ENCODE results near the gene FGF14.

Gene FGF14

GRCh38 chr13:102374233-102374632 lies 27.6 kb downstream of the FGF14 start:
- H3K27ac ChIP-seq: no peak overlapping the region
- H3K4me1 ChIP-seq: no peaks in the 10 kb centered on the region
- H3K9me3 ChIP-seq (ENCODE audit: control insufficient read depth, low read length): no peaks in the 10 kb centered on the region
- H3K4me3 ChIP-seq (ENCODE audit: low read depth, low read length): no peak overlapping the region
- H3K9ac ChIP-seq: no peak overlapping the region
- H2AFZ ChIP-seq: no peak overlapping the region
- no peaks in the 10 kb centered on the region for H3K36me3 ChIP-seq (ENCODE audit: control insufficient read depth, insufficient read depth, low read length)
- no peaks in the 10 kb centered on the region for H3K79me2 ChIP-seq
- no peak for TF ChIP-seq CTCF (IDR thresholded peaks at IDR 0.05)
- H3K27me3 ChIP-seq (ENCODE audit: control insufficient read depth, insufficient read depth, low read length): no peaks in the 10 kb centered on the region
- H3K4me2 ChIP-seq (ENCODE audit: low read length): no peak overlapping the region

- Histone ChIP-seq H3K4me1 (no peaks in the 10 kb centered on the region), H3K27me3 (ENCODE audit: control insufficient read depth, insufficient read depth, low read length) (no peaks in the 10 kb centered on the region), H3K9ac (no peak overlapping the region), H3K27ac (no peak overlapping the region), H3K79me2 (no peaks in the 10 kb centered on the region), H3K9me3 (ENCODE audit: control insufficient read depth, low read length) (no peaks in the 10 kb centered on the region), H3K4me2 (ENCODE audit: low read length) (no peak overlapping the region), H3K36me3 (ENCODE audit: control insufficient read depth, insufficient read depth, low read length) (no peaks in the 10 kb centered on the region), H2AFZ (no peak overlapping the region), H3K4me3 (ENCODE audit: low read depth, low read length) (no peak overlapping the region)
- TF ChIP-seq CTCF (IDR thresholded peaks at IDR 0.05): no peak
Observed at GRCh38 chr13:102373221-102373620, 28.6 kb downstream of the FGF14 start.

GRCh38 chr13:102369302-102369701 lies 32.5 kb downstream of the FGF14 start:
- no peaks in the 10 kb centered on the region for H3K79me2 ChIP-seq
- no peak overlapping the region for H3K27ac ChIP-seq
- no peak overlapping the region for H2AFZ ChIP-seq
- no peaks in the 10 kb centered on the region for H3K4me1 ChIP-seq
- no peak for TF ChIP-seq CTCF (IDR thresholded peaks at IDR 0.05)
- no peak overlapping the region for H3K9ac ChIP-seq
- no peaks in the 10 kb centered on the region for H3K27me3 ChIP-seq (ENCODE audit: control insufficient read depth, insufficient read depth, low read length)
- H3K9me3 ChIP-seq (ENCODE audit: control insufficient read depth, low read length): no peaks in the 10 kb centered on the region
- H3K36me3 ChIP-seq (ENCODE audit: control insufficient read depth, insufficient read depth, low read length): no peaks in the 10 kb centered on the region
- H3K4me2 ChIP-seq (ENCODE audit: low read length): no peak overlapping the region
- no peak overlapping the region for H3K4me3 ChIP-seq (ENCODE audit: low read depth, low read length)

GRCh38 chr13:102367836-102368235 lies 34.0 kb downstream of the FGF14 start:
- no peak overlapping the region for H3K4me3 ChIP-seq (ENCODE audit: low read depth, low read length)

More at GRCh38 chr13:102367836-102368235, 34.0 kb downstream of the FGF14 start:
- H3K4me2 ChIP-seq (ENCODE audit: low read length): no peak overlapping the region
- no peak overlapping the region for H3K27ac ChIP-seq
- no peaks in the 10 kb centered on the region for H3K4me1 ChIP-seq
- H2AFZ ChIP-seq: no peak overlapping the region
- no peaks in the 10 kb centered on the region for H3K9me3 ChIP-seq (ENCODE audit: control insufficient read depth, low read length)
- no peaks in the 10 kb centered on the region for H3K36me3 ChIP-seq (ENCODE audit: control insufficient read depth, insufficient read depth, low read length)
- H3K9ac ChIP-seq: no peak overlapping the region
- no peaks in the 10 kb centered on the region for H3K27me3 ChIP-seq (ENCODE audit: control insufficient read depth, insufficient read depth, low read length)
- TF ChIP-seq CTCF (IDR thresholded peaks at IDR 0.05): no peak
- H3K79me2 ChIP-seq: no peaks in the 10 kb centered on the region
